ENCODE measurements around the gene CMSS1.

The CMSS1 gene

DNA sequence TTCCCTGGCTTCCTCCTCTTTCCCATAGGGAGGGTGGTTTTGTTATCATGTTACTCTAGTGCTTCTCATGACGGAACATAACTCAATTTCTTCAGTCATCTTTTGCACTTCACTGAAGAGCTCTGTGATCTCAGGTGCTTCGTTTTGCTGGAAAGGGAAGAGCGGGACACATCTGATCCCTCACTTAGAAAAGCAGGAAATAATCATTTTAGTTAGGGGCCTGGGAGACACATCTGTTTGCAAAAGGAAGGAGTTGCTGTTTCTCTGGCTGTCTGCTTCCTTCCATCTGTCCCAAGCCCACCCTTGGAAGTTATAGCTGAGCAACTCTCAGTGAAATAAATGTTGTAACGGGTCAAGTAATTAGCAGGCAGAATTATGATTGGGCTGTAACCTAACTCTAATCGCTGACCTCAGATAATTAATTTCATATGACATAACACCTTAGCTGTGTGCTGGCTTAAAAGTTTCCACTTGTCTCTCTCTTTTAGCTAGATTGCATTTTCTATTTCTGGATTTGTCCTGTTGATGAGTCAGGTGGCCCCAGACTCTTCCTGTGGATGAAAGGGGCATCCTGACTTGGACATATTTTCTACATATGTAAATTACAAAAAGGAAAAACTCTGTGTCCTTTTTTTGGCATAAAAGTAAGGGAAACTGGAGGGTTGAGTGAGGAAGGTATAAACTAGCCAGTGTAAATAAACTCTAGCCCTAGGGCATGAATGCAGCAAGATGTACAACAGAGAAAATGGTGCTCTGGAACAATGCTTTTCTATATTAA is 307.7 kb downstream of the CMSS1 start:
- TF ChIP-seq ZFX (IDR thresholded peaks at IDR 0.05) (no peak), CTCF (conservative IDR thresholded peaks at IDR 0.05) (no peak)
- no peak overlapping the region for H3K27ac ChIP-seq

DNA sequence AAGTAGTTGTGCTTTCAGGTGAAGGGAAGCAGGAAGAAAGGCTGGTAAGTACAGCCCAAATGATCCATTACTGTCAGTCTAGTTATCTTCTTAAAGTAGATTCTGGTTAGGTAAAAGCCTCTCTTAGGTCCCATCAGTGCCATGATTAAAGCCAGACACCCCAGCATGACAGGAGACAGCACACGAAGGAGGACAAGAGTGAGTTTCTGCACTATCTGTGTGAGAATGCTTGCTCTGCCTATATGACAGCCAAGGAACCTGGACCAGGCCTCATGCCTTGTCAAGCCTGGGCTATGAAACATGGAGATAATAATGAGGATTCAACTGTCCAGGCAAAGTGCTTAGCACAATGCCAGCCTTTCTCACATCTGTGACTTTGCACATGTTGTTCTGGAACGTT is 310.1 kb downstream of the CMSS1 start:
- TF ChIP-seq ZFX (IDR thresholded peaks at IDR 0.05) = no peak
- no peak for TF ChIP-seq CTCF (conservative IDR thresholded peaks at IDR 0.05)

GRCh38 chr3:100128565-100128964 is 310.9 kb downstream of the CMSS1 start:
- no peak overlapping the region for H3K27ac ChIP-seq
- TF ChIP-seq CTCF (conservative IDR thresholded peaks at IDR 0.05) = no peak
- TF ChIP-seq ZFX (IDR thresholded peaks at IDR 0.05) = no peak

More for the DNA sequence above, 310.1 kb downstream of the CMSS1 start:
- no peak overlapping the region for H3K27ac ChIP-seq

DNA sequence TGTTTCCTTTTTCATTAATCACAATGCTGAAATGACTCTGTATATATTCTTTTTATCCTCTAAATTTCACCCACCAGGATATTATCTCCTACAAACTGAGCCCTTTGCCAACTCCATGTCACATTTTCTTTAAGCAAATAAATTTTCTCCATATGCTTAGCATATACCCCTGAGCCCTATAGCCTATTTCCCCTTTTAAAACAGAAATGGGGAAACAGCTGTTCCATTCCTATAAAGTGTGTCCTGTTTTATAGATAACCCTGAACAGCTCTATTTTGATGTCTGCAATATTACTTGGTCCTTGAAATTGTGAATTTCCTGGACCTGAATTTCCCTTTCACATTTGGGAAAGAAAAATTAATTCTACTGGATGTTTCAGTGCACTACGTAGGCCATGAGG is 312.3 kb downstream of the CMSS1 start:
- H3K27ac ChIP-seq = no peak overlapping the region
- no peak for TF ChIP-seq CTCF (conservative IDR thresholded peaks at IDR 0.05)
- TF ChIP-seq ZFX (IDR thresholded peaks at IDR 0.05) = no peak

DNA sequence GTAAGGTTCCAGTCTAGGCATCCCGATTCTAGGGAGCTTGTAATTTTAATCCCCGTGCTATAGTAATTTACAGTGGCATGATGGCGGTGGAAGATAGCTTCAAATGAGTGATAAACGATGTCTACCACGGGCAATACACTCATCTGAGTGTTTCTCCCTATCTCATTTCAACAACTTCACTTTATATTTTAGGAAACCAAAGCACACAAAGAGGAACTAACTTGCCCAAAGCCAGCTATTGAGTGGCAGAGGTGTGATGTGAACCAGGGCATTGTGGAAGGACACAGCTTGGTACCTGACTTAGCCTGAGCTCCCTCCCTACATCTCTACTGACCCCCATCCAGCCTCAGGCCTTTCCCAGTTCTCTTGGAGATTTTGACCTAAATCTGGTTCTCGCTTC is 313.6 kb downstream of the CMSS1 start:
- no peak for TF ChIP-seq CTCF (conservative IDR thresholded peaks at IDR 0.05)
- no peak overlapping the region for H3K27ac ChIP-seq

DNA sequence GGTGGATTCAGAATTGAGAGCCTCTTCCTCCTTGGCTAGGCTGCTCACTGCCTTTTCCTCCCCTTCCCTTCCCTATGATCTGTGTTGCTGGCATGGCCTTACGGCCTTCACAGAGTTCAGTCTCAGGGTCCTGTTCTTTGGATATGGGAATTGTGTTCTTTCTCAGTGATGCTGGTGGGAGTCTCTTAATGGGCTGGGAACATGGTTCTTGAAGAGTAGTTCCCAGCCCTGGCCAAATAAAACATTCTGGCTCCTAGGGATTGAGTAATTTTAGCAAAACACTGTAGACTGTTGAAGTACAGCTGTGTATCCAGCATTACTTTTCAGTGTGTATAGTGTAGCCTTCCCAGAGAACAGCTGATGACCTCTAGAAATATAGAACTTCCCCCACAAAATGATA is 319.3 kb downstream of the CMSS1 start:
- TF ChIP-seq CTCF (conservative IDR thresholded peaks at IDR 0.05) (no peak), ZFX (IDR thresholded peaks at IDR 0.05) (no peak)
- H3K27ac ChIP-seq = no peak overlapping the region

GRCh38 chr3:100140976-100141375 is 323.3 kb downstream of the CMSS1 start:
- TF ChIP-seq CTCF (conservative IDR thresholded peaks at IDR 0.05) = no peak
- TF ChIP-seq ZFX (IDR thresholded peaks at IDR 0.05) = no peak
- H3K27ac ChIP-seq = no peak overlapping the region

Data from C4-2B (cell line).